ENCODE results near the gene PKHD1.

The PKHD1 gene

DNA sequence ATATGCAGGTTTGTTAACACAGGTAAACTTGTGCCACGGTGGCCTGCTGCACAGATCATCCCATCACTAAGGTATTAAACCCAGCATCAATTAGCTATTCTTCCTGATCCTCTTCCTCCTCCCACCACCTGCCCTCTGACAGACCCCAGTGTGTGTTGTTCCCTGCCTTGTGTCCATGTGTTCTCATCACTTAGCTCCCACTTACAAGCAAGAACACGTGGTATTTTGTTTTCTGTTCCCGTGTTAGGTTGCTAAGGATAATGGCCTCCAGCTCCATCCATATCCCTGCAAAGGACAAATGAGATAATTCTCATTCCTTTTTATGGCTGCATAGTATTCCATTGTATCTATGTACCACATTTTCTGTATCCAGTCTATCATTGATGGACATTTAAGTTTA lies 294.0 kb downstream of the PKHD1 start:
- no peak for DNase-seq (ENCODE audit: low spot score)

DNA sequence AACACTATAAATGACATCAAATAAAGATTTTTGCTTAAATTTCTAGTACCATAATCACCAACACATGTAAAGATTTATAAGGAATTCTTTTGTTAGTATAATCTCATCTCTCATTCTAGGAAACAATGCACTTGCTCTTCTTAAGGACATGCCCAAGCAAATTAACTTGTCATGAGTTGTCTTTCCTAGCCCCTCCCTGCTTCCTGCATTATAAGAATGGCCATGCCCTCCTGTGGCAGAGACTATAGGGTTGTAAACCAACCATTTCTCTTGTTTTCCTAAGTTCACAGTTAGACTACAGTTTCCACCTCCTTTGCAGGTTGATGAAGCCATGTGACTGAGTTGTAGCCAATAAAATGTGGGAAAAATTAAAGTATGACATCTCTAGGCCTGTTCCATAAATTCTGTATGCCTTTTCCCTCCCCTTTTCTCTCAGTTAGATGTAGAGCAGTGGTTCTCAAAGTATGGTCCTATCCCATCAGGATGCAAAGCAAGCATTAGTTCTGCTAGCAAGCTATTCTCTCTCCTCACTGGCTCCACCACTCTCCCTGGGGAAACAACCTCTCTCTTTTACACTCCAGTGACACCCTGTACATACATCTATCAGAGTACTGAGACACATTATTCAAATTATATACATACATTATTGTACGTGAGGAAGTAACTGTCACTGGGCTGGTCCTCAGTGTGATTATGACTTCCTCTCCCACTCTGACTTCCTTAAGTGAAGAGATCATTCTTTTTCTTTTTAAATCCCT lies 295.0 kb downstream of the PKHD1 start:
- DNase-seq (ENCODE audit: low spot score) = no peak

DNA sequence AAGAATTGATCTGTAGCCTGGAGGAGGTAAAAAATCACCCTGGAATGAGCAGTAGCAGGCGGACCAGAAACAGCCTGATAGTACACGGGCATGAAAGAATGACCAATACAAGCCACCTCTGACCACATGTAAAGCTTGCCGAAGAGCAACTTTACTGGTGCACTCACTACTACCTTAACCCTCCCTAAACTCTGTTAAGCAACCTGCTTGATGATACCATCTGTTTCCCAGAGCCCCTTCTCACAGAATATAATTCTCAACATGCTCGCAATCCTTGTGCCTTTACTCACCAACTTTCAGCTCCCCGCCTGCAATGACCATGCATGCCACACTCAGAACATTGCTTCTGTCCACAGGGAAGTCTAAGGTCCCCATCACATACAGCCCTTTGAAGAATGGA lies 296.5 kb downstream of the PKHD1 start:
- DNase-seq (ENCODE audit: low spot score) = no peak

DNA sequence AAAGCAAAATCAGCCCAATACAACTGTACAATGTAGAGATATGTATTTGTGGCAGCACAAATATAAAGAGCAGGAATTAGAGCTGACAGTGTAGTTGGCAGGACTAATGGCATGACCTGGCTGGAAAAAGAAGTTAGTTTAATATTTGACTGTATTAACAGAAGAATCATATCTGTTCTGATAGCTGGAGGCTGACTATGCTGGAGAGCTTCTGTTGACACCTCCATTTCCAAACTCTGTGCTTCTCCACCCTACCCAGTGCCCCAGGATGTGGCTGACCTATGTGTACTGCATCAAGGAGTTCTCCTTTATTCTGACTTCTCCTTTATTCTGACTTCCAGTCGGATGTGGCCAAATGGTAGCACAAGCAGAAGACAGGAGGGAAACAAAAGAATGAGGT lies 299.3 kb downstream of the PKHD1 start:
- no peak for DNase-seq (ENCODE audit: low spot score)

DNA sequence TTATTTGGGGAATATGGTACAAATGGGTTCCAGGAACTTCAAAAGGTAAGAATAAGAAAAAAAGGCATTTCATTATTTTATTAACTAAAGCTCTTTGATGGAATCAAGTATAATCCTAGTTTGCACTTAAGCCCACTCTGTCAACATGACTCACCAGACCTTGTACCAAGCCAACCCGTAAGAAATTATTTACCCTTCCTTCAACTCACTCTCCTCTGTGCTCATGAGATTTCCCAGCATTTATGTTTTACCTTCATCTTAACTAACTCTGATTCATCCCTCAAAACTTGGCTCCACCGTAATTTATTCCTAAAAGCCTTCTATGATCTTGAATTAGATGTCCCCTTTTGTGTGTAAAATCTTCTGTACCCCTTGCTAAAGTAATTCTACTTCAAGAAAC lies 308.7 kb downstream of the PKHD1 start:
- no peak for DNase-seq (ENCODE audit: low spot score)

DNA sequence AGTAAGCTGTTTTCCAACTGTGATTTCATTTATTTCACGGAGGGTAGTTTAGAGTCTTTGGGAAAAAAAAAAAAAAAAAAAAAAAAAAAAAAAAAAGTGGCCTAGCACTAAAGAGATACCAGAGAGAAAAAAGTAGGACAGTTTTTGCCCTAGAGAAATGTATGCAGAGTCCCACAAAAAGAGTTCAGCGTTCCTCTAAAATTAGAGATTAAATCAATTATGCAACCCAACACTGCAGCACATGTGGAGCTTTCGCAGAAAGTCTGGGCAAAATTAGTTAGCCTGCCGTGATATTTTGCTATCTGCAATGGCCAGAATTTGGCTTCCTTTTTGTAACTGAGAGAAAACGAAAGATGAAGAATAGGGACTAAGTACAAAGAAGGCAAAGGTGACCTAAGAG lies 309.8 kb downstream of the PKHD1 start:
- DNase-seq (ENCODE audit: low spot score) = no peak

DNA sequence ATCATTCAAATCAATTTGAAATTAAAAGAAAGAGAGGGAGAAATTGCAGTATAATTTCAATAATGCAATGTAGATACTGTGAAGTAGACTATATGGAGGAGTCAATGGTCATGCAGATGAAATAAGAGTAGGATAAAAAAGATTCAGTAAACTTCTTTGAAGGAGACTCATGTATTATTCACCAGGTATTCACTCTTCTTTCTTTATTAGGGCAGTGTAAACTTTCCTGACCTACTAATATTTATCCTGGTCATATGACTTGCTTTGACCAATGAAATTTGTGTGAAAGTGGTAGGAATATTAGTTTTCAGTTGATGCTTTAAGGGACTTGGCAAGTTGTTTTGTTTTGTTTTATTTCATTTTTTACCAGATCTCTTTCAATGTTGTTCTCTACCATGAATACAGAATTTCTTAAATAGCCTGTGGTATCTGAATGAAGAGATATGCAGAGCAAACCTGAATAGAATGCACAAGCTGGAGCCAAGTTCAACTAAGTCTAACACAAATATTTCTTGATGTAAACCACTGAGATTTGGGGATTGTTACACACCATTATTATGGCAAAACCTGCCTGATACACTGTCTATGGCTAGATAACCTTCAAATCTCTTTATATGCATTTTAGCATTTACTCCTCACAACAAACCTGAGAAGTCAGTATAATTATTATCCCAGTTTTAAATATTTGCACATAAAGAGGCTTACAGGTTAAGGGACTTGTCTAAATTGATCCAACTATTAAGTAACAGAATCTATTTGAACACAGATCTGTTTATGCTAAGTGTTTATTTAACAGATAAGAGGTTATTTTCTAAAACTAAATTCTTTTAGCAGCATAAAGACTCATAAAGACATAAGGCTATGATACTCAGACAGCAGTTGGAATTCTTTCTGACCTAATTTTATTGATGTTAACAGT lies 311.2 kb downstream of the PKHD1 start:
- no peak for DNase-seq (ENCODE audit: low spot score)

DNA sequence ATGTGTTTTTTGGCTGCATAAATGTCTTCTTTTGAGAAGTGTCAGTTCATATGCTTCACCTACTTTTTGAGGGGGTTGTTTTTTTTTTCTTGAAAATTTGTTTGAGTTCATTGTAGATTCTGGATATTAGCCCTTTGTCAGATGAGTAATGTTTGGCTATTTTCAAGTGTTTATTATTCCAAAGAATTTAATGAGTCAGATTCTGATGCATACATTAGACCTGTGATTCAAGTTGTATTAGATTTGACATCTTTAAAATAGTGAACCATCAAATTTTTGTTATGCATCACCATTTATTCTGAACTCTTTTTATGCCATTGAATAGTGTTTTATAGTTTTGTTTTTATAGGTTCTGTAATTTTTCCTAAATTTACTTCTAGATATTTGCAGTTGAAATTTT lies 319.3 kb downstream of the PKHD1 start:
- DNase-seq (ENCODE audit: low spot score) = no peak

DNA sequence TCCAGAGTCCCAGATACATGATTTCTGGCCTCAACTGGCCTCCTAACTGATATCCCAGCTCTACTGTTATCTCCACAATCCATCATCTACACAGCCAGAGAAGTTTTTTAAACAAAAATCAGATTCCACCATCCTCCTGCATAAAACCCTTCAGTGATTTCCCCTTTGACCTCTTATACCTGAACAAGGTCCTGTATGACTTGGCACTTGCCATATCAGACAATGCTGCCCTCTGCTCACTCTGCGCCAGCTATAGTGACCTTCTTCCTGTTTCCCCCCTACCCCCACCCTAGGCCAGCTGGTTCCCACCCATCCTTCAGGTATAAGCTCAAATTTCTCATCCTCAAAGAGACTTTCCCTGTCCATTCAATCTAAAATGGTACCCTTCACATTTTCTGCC lies 322.2 kb downstream of the PKHD1 start:
- no peak for DNase-seq (ENCODE audit: low spot score)

DNA sequence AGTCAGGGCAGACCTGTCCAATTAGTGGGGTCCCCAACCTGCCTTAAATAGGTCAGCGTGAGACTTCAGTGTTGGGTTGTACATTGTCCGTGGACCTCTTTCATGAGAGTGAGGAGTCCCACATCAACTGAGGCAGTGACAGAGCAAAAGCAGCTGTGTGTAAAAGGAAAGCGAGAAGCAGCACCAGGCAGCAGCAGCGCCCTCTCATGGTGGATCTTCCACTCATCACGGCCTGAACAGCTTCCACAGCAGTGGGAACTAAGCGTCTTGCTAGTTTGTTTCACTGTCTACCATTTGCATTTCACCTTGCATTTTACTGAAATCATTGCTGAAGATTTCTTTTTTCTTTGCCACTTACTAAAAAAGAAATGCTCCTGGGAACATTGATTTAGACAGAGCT lies 333.8 kb downstream of the PKHD1 start:
- no peak for DNase-seq (ENCODE audit: low spot score)

DNA sequence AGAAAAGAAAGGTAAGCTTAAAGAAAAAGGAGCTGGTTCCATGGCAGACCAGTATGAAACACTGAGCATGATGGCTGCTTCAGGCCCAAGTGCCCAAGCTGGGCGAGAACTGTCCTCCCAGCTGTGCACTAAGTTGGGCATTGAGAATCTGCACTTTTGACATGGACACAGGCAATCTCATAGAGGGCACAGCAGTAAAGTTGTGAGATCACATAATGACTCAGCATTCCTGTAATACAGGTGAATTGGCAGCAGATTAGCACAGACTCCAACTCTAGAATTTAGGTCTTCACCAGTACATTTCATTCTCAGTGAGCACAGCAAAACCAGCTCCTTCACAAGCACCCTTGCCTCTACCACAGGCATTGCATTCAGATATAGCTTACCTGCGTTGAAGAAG lies 343.4 kb downstream of the PKHD1 start:
- no peak for DNase-seq (ENCODE audit: low spot score)

DNA sequence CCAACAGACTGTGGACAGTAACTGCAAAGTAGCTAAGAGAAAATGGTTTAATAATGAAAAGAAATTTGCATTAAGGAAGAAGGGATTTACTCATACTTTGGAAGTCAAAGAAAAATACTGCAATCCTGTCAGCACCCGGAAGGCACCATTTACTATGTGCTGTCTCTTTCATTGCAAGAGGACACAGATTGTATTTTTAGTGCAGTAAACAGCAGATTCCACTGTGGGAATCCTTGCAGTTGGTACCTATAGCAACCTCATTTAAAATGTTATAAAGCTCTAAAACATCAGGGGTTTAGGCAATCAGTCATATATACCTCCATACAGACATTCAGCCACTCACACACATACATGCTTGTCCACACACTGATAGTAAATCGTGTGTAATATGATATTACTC lies 346.8 kb downstream of the PKHD1 start:
- DNase-seq (ENCODE audit: low spot score) = no peak

DNA sequence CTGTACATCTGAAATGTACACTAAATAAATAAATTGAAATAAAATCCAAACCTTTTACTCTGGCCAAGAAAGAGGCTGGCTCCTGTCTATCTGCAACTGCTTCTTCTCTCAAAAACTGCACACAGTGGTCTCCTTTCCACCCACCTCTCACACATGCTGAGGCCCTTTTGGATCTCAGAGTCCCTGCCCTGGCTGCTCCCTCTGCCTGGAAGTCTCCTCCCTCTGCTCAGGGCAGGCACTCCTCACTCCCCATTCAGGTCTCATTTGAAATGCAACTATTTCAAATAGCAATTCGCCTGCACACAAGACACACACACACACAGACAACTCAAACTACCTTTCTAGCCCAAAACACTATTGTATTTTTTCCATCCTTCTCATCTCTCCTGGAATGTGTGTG lies 348.8 kb downstream of the PKHD1 start:
- no peak for DNase-seq (ENCODE audit: low spot score)

DNA sequence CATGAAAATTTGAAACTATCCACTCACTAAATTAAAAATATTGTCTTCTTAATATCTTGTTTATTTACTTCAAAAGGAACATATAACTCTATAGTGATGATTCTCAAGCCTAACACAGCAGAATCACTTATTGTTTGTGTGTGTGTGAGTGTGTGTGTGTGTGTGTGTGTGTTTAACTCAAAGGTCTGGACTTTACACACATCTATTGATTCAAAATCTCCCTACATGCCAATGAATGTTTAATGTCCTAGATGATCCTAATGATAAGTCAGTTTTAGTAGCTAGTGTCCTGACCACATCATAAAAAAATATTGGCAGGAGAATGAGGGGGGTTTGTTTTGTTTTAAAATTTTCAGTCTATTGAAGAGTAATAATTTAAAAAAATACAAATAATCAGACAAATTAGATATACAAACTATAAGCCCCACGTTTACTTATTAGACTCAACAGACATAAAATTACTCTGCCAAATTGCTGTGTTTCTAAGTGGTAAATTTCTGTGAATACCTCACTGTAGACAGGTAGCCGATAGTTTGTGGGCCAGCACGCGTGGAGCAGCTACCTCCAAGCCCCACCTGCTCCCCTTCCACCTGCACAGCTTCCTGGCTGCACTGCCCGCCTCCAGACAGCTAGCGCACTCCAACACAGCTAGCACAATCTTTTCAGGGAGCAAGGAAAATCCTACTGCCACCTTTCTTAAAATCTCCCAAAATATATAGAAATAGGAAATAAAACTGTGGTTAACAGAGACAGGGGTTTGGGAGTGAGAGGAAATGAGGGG lies 349.6 kb downstream of the PKHD1 start:
- no peak for DNase-seq (ENCODE audit: low spot score)

DNA sequence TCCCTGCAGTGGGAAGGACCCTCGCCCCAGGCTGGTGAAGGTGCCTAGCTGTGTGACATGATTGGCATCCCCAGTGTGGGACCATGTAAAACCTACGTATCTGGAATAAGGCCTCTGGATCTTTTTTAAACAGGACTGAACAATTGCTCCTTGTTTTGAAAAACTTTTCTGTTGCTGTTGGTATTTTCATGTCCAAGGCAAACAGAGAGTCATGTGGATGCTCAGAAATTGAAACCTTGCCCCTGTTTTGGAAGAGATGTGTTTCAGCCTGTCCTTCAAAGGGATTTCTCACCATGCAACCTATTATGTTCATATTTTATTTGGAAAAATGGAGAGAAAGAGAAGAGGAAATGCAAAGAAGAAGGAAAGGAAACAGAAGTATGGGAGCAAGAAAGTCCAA lies 362.3 kb downstream of the PKHD1 start:
- no peak for DNase-seq (ENCODE audit: low spot score)

DNA sequence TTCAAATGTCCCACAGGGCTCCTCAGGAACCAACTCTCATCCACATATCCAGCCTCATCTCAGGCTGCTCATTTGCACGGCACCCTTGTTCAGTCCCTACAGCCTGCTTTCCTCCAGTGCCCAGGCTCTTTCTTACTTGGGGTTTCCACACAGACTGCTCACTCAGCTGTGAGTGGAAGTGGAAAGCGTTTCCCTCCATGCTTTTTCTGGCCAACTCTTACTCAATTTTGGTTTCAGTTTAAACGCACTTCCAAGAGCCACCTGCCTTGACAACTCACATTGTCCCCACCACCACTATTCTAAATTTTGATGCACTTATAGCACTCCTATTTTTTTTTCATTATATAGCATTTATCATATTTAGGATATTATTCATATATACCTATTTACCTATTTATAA lies 367.1 kb downstream of the PKHD1 start:
- DNase-seq (ENCODE audit: low spot score) = no peak

DNA sequence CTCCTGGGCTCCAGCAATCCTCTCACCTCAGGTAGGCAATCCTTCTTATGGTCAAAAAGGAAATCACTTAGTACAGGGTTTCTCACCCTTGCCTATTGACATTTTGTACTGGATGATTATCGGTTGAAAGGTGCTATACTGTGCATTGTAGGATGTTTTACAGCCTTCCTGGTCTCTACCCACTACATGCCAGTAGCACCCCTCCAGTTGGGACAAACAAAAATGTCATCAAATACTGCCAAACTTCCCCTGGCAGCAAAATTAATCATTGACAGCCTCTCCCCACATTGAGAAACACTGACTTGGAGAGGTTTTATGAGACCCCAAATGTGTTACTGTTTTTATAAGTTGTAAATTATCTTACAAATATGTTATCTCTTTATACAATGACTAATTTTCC lies 368.1 kb downstream of the PKHD1 start:
- DNase-seq (ENCODE audit: low spot score) = no peak

DNA sequence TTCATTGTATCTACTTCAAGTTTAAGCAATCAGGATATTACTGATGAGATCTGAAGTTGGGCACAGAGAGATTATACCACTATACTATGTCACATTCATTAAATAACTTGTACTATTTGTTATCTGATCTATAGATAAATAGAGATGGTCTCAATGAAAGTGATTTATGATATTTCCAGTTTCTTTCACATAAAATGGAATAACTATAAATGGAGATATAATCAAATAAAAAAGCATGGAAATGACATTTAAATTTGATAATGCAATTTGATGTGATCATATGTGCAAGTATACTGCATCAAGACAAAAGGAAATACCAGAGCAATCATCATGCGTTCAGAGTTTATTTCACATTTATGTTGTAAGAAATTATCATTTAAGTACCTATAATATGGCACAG lies 368.9 kb downstream of the PKHD1 start:
- no peak for DNase-seq (ENCODE audit: low spot score)

DNA sequence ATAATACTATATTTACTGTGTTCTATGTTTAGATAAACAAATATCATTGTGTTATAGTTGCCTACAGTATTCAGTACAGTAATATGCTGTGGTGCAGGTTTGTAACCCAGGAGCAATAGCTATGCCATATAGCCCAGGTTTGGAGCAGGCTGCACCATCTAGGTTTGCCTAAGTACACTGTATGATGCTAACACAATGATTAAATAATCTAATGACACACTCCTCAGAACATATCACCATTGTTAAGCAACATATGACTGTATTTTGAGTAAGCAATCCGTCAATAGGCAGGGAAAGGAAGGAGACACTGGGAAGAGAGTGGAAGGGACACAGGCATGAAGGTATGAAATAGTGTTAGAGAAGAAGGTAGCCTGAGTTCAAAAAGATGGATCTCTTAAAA lies 369.9 kb downstream of the PKHD1 start:
- DNase-seq (ENCODE audit: low spot score) = no peak

DNA sequence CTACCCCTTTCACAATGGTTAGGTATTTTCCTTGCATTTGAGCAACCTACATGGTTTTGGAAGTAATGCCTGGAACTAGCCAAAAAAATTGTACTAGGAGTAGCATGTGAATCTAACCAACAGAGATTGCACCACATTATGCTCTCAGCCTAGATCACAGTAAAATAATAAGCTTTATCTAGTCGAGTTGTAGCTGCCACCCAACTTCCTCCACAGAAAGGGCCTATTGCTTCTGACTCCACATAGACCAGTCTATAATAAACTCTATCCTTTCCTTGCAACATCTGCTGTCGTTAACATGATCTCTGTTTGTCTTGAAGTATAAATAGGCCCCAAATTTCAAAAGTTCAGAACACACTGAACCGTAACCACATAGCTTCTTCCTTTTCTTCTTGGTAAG lies 375.5 kb downstream of the PKHD1 start:
- DNase-seq (ENCODE audit: low spot score) = no peak

DNA sequence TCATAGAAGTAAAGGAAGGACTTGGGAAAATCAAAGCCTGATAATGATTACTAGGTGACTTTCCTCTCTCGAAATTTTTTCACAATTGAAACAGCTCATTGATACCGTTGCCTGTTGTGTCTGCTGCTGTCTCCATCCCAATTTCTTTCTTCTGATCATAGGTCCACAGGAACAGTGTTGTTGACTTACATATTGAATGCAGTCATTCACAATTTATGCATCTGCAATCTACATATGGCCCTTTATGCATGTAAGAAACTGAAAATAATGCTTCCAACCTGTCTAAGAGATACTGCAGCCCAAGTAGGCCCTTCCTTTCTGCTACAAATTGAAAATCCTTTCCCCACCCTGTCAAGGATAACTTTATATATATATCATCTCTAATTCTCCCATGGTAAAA lies 381.3 kb downstream of the PKHD1 start:
- DNase-seq (ENCODE audit: low spot score) = no peak

DNA sequence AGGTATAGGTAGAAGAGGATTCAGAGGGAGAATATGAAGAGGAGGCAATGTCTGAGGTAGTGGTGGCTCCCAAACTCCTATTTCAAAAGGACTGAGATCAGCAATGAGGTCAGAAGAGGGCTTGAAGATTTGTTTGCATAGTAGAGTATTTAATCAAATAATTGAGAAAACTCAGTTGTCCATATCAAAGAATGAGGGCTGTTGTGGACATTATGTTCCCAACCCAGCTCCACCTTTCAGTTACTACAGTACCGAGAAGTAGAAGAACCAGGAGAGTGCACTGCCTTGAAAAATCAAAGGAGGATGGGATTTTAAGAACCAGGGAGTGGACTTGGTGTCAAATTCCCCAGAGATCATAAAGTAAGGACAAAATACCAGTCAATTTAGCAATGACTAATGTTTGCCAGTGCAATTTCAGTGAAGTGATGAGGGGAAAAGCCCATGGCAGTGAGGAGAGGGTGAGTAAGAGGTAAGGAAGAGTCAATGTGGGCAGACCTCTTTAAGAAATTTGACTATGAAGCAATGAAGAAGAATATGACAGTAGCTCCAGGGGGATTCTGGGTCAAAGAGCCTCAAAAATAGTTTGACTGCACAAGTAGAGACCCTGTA lies 382.4 kb downstream of the PKHD1 start:
- DNase-seq (ENCODE audit: low spot score) = no peak

All from putamen (tissue), 1 donor.